ENCODE measurements around the gene ARFGAP1. TPM values are rescaled to one million over a fixed set of nuclear protein-coding genes. Genes with fewer than 3 reads are reported as not detected.

The ARFGAP1 gene
- total RNA-seq, 1 experiment from 2014 or later, result 207 TPM

- TF ChIP-seq ZNF281 (CRISPR knock-in tag; IDR thresholded peaks at IDR 0.05) (no peak), ZMAT4 (CRISPR knock-in tag; IDR thresholded peaks at IDR 0.05) (no peak), ELF4 (CRISPR knock-in tag; IDR thresholded peaks at IDR 0.05; ENCODE audit: low read depth) (no peak)
These were observed 5.1 kb downstream of the ARFGAP1 start (continued) for GRCh38 chr20:63277466-63278272.

GRCh38 chr20:63278661-63279060, 6.0 kb downstream of the ARFGAP1 start:
- H3K27ac Mint-ChIP-seq, result no peak overlapping the region
- DNase-seq (ENCODE audit: low spot score) (no peak), ATAC-seq (no peak)
- H3K27me3 Mint-ChIP-seq (ENCODE audit: low read depth), result no peaks in the 10 kb centered on the region
- H3K4me1 Mint-ChIP-seq, result peaks cover 7% of the 10 kb centered on the region
- H3K4me3 Mint-ChIP-seq, result no peak overlapping the region
- ChIA-PET POLR2A (no interaction called here), CTCF (no interaction called here)
- H3K9me3 Mint-ChIP-seq, result no peaks in the 10 kb centered on the region
- peaks cover 25% of the 10 kb centered on the region for H3K36me3 Mint-ChIP-seq
- TF ChIP-seq ZNF219 (CRISPR knock-in tag; IDR thresholded peaks at IDR 0.05; ENCODE audit: borderline replicate concordance) (no peak), STAT6 (CRISPR knock-in tag; conservative IDR thresholded peaks at IDR 0.05; ENCODE audit: low read depth) (no peak), ZNF425 (CRISPR knock-in tag; conservative IDR thresholded peaks at IDR 0.05) (no peak), ZBTB43 (CRISPR knock-in tag; IDR thresholded peaks at IDR 0.05) (no peak), FOXP1 (CRISPR knock-in tag; IDR thresholded peaks at IDR 0.05; ENCODE audit: borderline replicate concordance) (no peak), ZNF671 (CRISPR knock-in tag; IDR thresholded peaks at IDR 0.05) (no peak), ETV6 (CRISPR knock-in tag; IDR thresholded peaks at IDR 0.05) (no peak), NFATC4 (CRISPR knock-in tag; IDR thresholded peaks at IDR 0.05) (no peak), E2F4 (CRISPR knock-in tag; IDR thresholded peaks at IDR 0.05; ENCODE audit: borderline replicate concordance, low read depth) (no peak), ZNF512 (CRISPR knock-in tag; IDR thresholded peaks at IDR 0.05; ENCODE audit: borderline replicate concordance) (no peak), AR (CRISPR knock-in tag; IDR thresholded peaks at IDR 0.05) (no peak), USF1 (CRISPR knock-in tag; IDR thresholded peaks at IDR 0.05) (no peak), MYBL2 (CRISPR knock-in tag; IDR thresholded peaks at IDR 0.05) (no peak), GRHL2 (CRISPR knock-in tag; IDR thresholded peaks at IDR 0.05; ENCODE audit: insufficient replicate concordance, severe bottlenecking) (no peak), RELA (CRISPR knock-in tag; IDR thresholded peaks at IDR 0.05; ENCODE audit: borderline replicate concordance) (no peak)
